WTC11 (cell line): ENCODE results near the gene NPHS1. TPM values are rescaled to one million over a fixed set of nuclear protein-coding genes. Genes with fewer than 3 reads are reported as not detected.

ENCODE experiments used
- ATAC-seq: fragments of 200-7000 bp; cut with Tn5 transposase; 2 replicates; pipeline ENCODE4 v1.10.0; 2021; ENCODE audit warnings: mild to moderate bottlenecking, moderate library complexity
- CTCF ChIA-PET: fragments of 300-600 bp; sonication (Branson Sonifier 250); formaldehyde crosslinking; loops from one replicate; lab custom pipeline; 2021; ENCODE audit warnings: antibody characterized with exemption; lab: Charles Lee
- POLR2A ChIA-PET: fragments of 350-600 bp; sonication (Branson Sonifier 250); formaldehyde crosslinking; loops from one replicate; lab custom pipeline; 2021; ENCODE audit warnings: antibody characterized with exemption; lab: Charles Lee
- DNase-seq: peaks from one replicate; pipeline ENCODE4 v3.0.0; 2021; ENCODE audit warnings: low spot score
- H3K27ac Mint-ChIP-seq: 2 replicates; pipeline ENCODE4 v1.8.0; 2021; ENCODE audit warnings: mixed read lengths
- H3K27me3 Mint-ChIP-seq: 2 replicates; pipeline ENCODE4 v1.8.0; 2021; ENCODE audit warnings: low read depth, mild to moderate bottlenecking, moderate library complexity, mixed read lengths
- H3K36me3 Mint-ChIP-seq: 2 replicates; pipeline ENCODE4 v1.8.0; 2021; ENCODE audit warnings: mixed read lengths
- H3K4me1 Mint-ChIP-seq: 2 replicates; pipeline ENCODE4 v1.8.0; 2022; ENCODE audit warnings: mixed read lengths
- H3K4me3 Mint-ChIP-seq: 2 replicates; pipeline ENCODE4 v1.8.0; 2021; ENCODE audit warnings: mild to moderate bottlenecking, moderate library complexity, mixed read lengths
- H3K9me3 Mint-ChIP-seq: 2 replicates; pipeline ENCODE4 v1.8.0; 2021; ENCODE audit warnings: mixed read lengths
- EMX1 ChIP-seq: fragments of 250-450 bp; sonication (Bioruptor Pico); IDR thresholded peaks from 2 replicates; pipeline ENCODE4 v1.8.0; 2021; ENCODE audit warnings: mild to moderate bottlenecking
- HMGA2 ChIP-seq: fragments of 250-450 bp; sonication (Bioruptor Pico); IDR thresholded peaks from 2 replicates; pipeline ENCODE4 v1.4.0; 2021; ENCODE audit warnings: mild to moderate bottlenecking, moderate library complexity
- JAZF1 ChIP-seq: fragments of 250-450 bp; sonication (Bioruptor Pico); IDR thresholded peaks from 2 replicates; pipeline ENCODE4 v1.9.0; 2021; ENCODE audit warnings: moderate library complexity, mild to moderate bottlenecking, inconsistent platforms
- MXD4 ChIP-seq: fragments of 250-450 bp; sonication (Bioruptor Pico); IDR thresholded peaks from 2 replicates; pipeline ENCODE4 v1.8.0; 2021; ENCODE audit warnings: mild to moderate bottlenecking, moderate library complexity, borderline replicate concordance
- NFE2L1 ChIP-seq: sonication (generic); formaldehyde crosslinking; IDR thresholded peaks from 2 replicates; pipeline ENCODE4 v1.8.1; 2023; ENCODE audit warnings: missing genetic modification reagents
- NFYB ChIP-seq: sonication (generic); formaldehyde crosslinking; conservative IDR thresholded peaks from 2 replicates; pipeline ENCODE4 v1.8.0; 2022; ENCODE audit warnings: low read depth, missing genetic modification reagents
- NR1H2 ChIP-seq: sonication (generic); formaldehyde crosslinking; IDR thresholded peaks from 2 replicates; pipeline ENCODE4 v1.9.0; 2021; ENCODE audit warnings: mild to moderate bottlenecking, moderate library complexity, missing genetic modification reagents
- NR2C2 ChIP-seq: sonication (generic); formaldehyde crosslinking; IDR thresholded peaks from 2 replicates; pipeline ENCODE4 v1.8.0; 2022; ENCODE audit warnings: mild to moderate bottlenecking, missing genetic modification reagents
- NR3C1 ChIP-seq: sonication (generic); formaldehyde crosslinking; conservative IDR thresholded peaks from 2 replicates; pipeline ENCODE4 v1.8.1; 2023; ENCODE audit warnings: low read depth, mild to moderate bottlenecking, missing genetic modification reagents
- PRRX2 ChIP-seq: fragments of 250-450 bp; sonication (Bioruptor Pico); IDR thresholded peaks from 2 replicates; pipeline ENCODE4 v1.8.0; 2021; ENCODE audit warnings: mild to moderate bottlenecking
- TCF7 ChIP-seq: sonication (generic); formaldehyde crosslinking; IDR thresholded peaks from 2 replicates; pipeline ENCODE4 v1.8.0; 2022; ENCODE audit warnings: mild to moderate bottlenecking, low read depth, missing genetic modification reagents, moderate library complexity
- ZNF423 ChIP-seq: fragments of 250-450 bp; sonication (Bioruptor Pico); IDR thresholded peaks from 2 replicates; pipeline ENCODE4 v2.1.2; 2022; ENCODE audit warnings: mild to moderate bottlenecking, moderate library complexity
- ZNF671 ChIP-seq: fragments of 250-450 bp; sonication (Bioruptor Pico); IDR thresholded peaks from 2 replicates; pipeline ENCODE4 v1.8.0; 2021; ENCODE audit warnings: mild to moderate bottlenecking
- total RNA-seq: library from RNA; stranded (reverse); gene quantifications from 3 replicates; pipeline ENCODE4 v1.2.3, GENCODE V29; 2021
- TF ChIP-seq, protein P1 (sequence below): sonication (generic); formaldehyde crosslinking; conservative IDR thresholded peaks from 2 replicates; pipeline ENCODE4 v1.8.1; 2023; ENCODE audit warnings: mild to moderate bottlenecking, low read depth, missing genetic modification reagents, moderate library complexity
- TF ChIP-seq, protein P2 (sequence below): sonication (generic); formaldehyde crosslinking; IDR thresholded peaks from 2 replicates; pipeline ENCODE4 v1.8.1; 2023; ENCODE audit warnings: mild to moderate bottlenecking, missing genetic modification reagents
- TF ChIP-seq, protein P3 (sequence below): fragments of 250-450 bp; sonication (Bioruptor Pico); IDR thresholded peaks from 2 replicates; pipeline ENCODE4 v2.1.2; 2022; ENCODE audit warnings: mild to moderate bottlenecking, moderate library complexity
- TF ChIP-seq, protein P4 (sequence below): sonication (generic); formaldehyde crosslinking; IDR thresholded peaks from 2 replicates; pipeline ENCODE4 v1.8.0; 2022; ENCODE audit warnings: mild to moderate bottlenecking, missing genetic modification reagents
- TF ChIP-seq, protein P5 (sequence below): sonication (generic); formaldehyde crosslinking; IDR thresholded peaks from 2 replicates; pipeline ENCODE4 v1.8.1; 2022; ENCODE audit warnings: mild to moderate bottlenecking, missing genetic modification reagents, moderate library complexity, borderline replicate concordance
- TF ChIP-seq, protein P6 (sequence below): sonication (generic); formaldehyde crosslinking; IDR thresholded peaks from 2 replicates; pipeline ENCODE4 v1.8.1; 2022; ENCODE audit warnings: low read depth, mild to moderate bottlenecking, moderate library complexity, missing genetic modification reagents, borderline replicate concordance
- TF ChIP-seq, protein P7 (sequence below): sonication (generic); formaldehyde crosslinking; IDR thresholded peaks from 2 replicates; pipeline ENCODE4 v1.8.1; 2023; ENCODE audit warnings: mild to moderate bottlenecking, missing genetic modification reagents, moderate library complexity

The NPHS1 gene
- total RNA-seq, 1 experiment from 2014 or later = 0.61 TPM

DNA sequence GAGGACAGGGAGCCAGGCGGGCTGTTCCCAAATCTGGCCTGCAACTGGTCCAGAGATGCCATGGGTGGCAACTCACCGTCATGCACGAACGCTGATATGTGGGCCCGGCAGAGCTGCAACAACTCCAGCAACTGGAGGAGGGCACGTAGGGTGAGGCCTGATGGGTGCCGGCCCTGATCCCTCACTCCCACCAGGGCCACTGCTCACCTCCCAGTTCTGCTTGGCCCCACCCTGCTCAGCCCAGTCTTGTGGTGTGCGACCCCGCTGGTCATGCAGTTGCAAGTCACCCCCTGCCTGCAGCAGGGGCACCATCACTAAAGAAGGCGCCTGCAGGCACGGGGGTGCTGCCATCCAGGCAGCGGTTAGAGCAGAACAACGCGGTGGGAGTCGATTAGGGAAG is 60.0 kb downstream of the NPHS1 start (continued):
- TF ChIP-seq, protein P1, sequence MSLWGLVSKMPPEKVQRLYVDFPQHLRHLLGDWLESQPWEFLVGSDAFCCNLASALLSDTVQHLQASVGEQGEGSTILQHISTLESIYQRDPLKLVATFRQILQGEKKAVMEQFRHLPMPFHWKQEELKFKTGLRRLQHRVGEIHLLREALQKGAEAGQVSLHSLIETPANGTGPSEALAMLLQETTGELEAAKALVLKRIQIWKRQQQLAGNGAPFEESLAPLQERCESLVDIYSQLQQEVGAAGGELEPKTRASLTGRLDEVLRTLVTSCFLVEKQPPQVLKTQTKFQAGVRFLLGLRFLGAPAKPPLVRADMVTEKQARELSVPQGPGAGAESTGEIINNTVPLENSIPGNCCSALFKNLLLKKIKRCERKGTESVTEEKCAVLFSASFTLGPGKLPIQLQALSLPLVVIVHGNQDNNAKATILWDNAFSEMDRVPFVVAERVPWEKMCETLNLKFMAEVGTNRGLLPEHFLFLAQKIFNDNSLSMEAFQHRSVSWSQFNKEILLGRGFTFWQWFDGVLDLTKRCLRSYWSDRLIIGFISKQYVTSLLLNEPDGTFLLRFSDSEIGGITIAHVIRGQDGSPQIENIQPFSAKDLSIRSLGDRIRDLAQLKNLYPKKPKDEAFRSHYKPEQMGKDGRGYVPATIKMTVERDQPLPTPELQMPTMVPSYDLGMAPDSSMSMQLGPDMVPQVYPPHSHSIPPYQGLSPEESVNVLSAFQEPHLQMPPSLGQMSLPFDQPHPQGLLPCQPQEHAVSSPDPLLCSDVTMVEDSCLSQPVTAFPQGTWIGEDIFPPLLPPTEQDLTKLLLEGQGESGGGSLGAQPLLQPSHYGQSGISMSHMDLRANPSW (CRISPR knock-in tag) = no peak
- TF ChIP-seq, protein P2, sequence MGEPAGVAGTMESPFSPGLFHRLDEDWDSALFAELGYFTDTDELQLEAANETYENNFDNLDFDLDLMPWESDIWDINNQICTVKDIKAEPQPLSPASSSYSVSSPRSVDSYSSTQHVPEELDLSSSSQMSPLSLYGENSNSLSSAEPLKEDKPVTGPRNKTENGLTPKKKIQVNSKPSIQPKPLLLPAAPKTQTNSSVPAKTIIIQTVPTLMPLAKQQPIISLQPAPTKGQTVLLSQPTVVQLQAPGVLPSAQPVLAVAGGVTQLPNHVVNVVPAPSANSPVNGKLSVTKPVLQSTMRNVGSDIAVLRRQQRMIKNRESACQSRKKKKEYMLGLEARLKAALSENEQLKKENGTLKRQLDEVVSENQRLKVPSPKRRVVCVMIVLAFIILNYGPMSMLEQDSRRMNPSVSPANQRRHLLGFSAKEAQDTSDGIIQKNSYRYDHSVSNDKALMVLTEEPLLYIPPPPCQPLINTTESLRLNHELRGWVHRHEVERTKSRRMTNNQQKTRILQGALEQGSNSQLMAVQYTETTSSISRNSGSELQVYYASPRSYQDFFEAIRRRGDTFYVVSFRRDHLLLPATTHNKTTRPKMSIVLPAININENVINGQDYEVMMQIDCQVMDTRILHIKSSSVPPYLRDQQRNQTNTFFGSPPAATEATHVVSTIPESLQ (CRISPR knock-in tag) = no peak
- TF ChIP-seq NR3C1 (no peak), NR1H2 (CRISPR knock-in tag) (no peak)

DNA sequence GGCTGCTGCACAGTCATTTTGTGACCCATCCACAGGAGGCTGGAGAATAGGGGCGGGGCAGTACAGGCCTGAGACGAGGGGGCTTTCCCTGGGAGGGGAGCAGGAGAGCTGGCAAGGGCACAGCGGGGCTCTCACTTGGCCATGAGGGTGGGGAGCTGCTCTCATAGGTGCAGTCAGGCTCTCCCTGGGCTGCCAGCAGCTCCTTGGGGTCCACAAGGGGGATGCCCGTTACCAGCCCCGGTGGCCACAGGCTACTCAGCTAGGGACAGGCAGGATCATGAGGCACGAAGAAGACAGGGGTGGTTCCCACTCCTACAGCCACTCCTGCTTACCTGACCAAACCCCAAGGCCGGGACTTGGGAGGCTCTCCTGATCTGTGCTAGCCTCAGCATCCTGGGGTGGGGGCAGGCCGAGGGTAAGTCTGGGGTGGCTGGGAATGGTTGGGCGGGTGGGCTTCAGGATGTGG is 60.5 kb downstream of the NPHS1 start:
- Mint-ChIP-seq H3K4me3 (no peak overlapping the region), H3K9me3 (no peaks in the 10 kb centered on the region), H3K36me3 (no peaks in the 10 kb centered on the region), H3K27ac (no peak overlapping the region), H3K4me1 (peaks cover 2% of the 10 kb centered on the region), H3K27me3 (peaks cover 21% of the 10 kb centered on the region)
- DNase-seq = no peak
- ATAC-seq = no peak
- ChIA-PET POLR2A (no interaction called here), CTCF (no interaction called here)
- TF ChIP-seq PRRX2 (no peak), JAZF1 (CRISPR knock-in tag) (no peak), MXD4 (CRISPR knock-in tag) (no peak), ZNF423 (CRISPR knock-in tag) (no peak), ZNF671 (no peak), NR2C2 (CRISPR knock-in tag) (no peak), TCF7 (no peak), EMX1 (no peak), NFYB (no peak), HMGA2 (CRISPR knock-in tag) (no peak), NFE2L1 (CRISPR knock-in tag) (no peak)
- TF ChIP-seq, protein P3, sequence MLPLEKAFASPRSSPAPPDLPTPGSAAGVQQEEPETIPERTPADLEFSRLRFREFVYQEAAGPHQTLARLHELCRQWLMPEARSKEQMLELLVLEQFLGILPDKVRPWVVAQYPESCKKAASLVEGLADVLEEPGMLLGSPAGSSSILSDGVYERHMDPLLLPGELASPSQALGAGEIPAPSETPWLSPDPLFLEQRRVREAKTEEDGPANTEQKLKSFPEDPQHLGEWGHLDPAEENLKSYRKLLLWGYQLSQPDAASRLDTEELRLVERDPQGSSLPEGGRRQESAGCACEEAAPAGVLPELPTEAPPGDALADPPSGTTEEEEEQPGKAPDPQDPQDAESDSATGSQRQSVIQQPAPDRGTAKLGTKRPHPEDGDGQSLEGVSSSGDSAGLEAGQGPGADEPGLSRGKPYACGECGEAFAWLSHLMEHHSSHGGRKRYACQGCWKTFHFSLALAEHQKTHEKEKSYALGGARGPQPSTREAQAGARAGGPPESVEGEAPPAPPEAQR (CRISPR knock-in tag) = no peak
- TF ChIP-seq, protein P4, sequence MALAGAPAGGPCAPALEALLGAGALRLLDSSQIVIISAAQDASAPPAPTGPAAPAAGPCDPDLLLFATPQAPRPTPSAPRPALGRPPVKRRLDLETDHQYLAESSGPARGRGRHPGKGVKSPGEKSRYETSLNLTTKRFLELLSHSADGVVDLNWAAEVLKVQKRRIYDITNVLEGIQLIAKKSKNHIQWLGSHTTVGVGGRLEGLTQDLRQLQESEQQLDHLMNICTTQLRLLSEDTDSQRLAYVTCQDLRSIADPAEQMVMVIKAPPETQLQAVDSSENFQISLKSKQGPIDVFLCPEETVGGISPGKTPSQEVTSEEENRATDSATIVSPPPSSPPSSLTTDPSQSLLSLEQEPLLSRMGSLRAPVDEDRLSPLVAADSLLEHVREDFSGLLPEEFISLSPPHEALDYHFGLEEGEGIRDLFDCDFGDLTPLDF (CRISPR knock-in tag) = no peak
- TF ChIP-seq, protein P5, sequence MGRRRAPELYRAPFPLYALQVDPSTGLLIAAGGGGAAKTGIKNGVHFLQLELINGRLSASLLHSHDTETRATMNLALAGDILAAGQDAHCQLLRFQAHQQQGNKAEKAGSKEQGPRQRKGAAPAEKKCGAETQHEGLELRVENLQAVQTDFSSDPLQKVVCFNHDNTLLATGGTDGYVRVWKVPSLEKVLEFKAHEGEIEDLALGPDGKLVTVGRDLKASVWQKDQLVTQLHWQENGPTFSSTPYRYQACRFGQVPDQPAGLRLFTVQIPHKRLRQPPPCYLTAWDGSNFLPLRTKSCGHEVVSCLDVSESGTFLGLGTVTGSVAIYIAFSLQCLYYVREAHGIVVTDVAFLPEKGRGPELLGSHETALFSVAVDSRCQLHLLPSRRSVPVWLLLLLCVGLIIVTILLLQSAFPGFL (CRISPR knock-in tag) = no peak
- TF ChIP-seq, protein P6, sequence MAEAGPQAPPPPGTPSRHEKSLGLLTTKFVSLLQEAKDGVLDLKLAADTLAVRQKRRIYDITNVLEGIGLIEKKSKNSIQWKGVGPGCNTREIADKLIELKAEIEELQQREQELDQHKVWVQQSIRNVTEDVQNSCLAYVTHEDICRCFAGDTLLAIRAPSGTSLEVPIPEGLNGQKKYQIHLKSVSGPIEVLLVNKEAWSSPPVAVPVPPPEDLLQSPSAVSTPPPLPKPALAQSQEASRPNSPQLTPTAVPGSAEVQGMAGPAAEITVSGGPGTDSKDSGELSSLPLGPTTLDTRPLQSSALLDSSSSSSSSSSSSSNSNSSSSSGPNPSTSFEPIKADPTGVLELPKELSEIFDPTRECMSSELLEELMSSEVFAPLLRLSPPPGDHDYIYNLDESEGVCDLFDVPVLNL (CRISPR knock-in tag) = no peak
- TF ChIP-seq, protein P7, sequence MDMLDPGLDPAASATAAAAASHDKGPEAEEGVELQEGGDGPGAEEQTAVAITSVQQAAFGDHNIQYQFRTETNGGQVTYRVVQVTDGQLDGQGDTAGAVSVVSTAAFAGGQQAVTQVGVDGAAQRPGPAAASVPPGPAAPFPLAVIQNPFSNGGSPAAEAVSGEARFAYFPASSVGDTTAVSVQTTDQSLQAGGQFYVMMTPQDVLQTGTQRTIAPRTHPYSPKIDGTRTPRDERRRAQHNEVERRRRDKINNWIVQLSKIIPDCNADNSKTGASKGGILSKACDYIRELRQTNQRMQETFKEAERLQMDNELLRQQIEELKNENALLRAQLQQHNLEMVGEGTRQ = no peak
